ENCODE measurements around the gene SYNPO2. TPM values are rescaled to one million over a fixed set of nuclear protein-coding genes. Genes with fewer than 3 reads are reported as not detected.

Gene SYNPO2
- polyA plus RNA-seq, 1 experiment = 5.1 TPM

DNA sequence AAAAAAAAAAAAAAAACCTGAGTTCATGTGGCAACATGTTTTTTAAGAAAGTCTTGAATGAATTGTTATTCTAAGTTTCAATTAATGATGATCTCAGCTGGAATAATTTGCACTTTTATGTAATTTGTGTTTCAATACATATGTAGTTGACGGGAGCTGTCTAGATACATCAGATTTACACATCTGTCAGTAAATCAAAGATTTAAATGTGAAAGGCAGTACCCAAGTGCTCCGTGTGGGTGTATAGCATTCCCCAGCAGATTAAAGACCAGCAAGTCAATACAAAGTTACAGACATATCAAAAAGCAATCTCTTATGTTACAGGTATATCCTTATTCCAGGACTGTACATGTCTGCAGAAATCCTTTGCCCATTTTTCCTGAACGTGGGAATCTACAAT lies 35.2 kb downstream of the SYNPO2 start:
- H3K27ac ChIP-seq (ENCODE audit: low read depth, low read length) = no peak overlapping the region
- H3K4me3 ChIP-seq (ENCODE audit: low read depth, low read length) = no peak overlapping the region
- CTCF ChIA-PET = no interaction called here
- DNase-seq (ENCODE audit: low read depth, low spot score) = no peak
- TF ChIP-seq, protein P1, sequence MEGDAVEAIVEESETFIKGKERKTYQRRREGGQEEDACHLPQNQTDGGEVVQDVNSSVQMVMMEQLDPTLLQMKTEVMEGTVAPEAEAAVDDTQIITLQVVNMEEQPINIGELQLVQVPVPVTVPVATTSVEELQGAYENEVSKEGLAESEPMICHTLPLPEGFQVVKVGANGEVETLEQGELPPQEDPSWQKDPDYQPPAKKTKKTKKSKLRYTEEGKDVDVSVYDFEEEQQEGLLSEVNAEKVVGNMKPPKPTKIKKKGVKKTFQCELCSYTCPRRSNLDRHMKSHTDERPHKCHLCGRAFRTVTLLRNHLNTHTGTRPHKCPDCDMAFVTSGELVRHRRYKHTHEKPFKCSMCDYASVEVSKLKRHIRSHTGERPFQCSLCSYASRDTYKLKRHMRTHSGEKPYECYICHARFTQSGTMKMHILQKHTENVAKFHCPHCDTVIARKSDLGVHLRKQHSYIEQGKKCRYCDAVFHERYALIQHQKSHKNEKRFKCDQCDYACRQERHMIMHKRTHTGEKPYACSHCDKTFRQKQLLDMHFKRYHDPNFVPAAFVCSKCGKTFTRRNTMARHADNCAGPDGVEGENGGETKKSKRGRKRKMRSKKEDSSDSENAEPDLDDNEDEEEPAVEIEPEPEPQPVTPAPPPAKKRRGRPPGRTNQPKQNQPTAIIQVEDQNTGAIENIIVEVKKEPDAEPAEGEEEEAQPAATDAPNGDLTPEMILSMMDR (IDR thresholded peaks at IDR 0.05; ENCODE audit: low read depth, low read length) = no peak
- no peaks in the 10 kb centered on the region for H3K9me3 ChIP-seq (ENCODE audit: control insufficient read depth, insufficient read depth, low read length)
- POLR2A ChIA-PET = interaction anchor here (0.7 kb wide), 2 partner anchors 37 to 164 kb away, joined by 5 read pairs; no protein-coding TSS in a partner anchor
- no peaks in the 10 kb centered on the region for H3K27me3 ChIP-seq (ENCODE audit: control insufficient read depth, insufficient read depth, low read length)

DNA sequence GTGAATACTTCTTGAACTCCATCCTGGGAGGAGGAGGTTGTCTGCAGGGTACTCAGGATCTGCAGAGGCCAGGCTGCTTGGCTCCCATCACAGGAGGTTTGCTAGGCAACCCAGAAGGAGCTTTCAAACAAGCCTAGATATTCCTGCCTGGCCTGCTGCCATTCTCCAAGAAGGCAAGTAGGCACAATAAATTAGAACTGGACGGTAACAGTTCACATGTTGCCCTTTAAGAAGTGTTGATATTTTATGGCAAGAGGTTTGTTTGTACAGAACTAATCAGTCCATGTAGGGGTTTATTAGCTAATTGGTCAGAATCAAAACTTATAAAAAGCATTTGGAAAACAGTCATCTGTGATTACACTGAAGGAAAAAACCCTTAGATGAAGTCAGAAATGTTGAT lies 39.3 kb downstream of the SYNPO2 start:
- CTCF ChIA-PET = no interaction called here
- DNase-seq (ENCODE audit: low read depth, low spot score) = no peak
- TF ChIP-seq, protein P1 (IDR thresholded peaks at IDR 0.05; ENCODE audit: low read depth, low read length) = no peak
- POLR2A ChIA-PET = no interaction called here
- Histone ChIP-seq H3K4me3 (ENCODE audit: low read depth, low read length) (no peak overlapping the region), H3K27ac (ENCODE audit: low read depth, low read length) (no peak overlapping the region), H3K9me3 (ENCODE audit: control insufficient read depth, insufficient read depth, low read length) (no peaks in the 10 kb centered on the region), H3K27me3 (ENCODE audit: control insufficient read depth, insufficient read depth, low read length) (no peaks in the 10 kb centered on the region)

DNA sequence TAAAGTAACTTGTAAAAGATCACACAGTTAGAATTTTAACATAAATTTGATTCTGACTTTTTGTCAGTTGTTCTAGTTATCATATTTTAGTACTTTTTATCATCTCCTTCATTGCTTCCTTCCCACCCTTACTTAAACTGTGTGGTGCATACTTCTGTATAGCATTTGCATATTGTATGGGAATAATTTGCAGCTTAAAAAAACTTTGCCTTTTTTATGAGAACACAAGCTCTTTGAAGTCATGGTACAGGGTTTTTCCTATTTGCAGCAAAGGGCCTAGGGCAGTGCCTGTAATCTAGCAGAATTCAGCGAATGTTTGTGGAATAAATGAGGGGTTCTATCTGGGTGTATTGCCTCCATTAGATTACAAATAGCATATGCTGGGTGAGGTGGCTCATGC lies 41.6 kb downstream of the SYNPO2 start:
- CTCF ChIA-PET = no interaction called here
- Histone ChIP-seq H3K27ac (ENCODE audit: low read depth, low read length) (no peak overlapping the region), H3K27me3 (ENCODE audit: control insufficient read depth, insufficient read depth, low read length) (no peaks in the 10 kb centered on the region), H3K4me3 (ENCODE audit: low read depth, low read length) (no peak overlapping the region), H3K9me3 (ENCODE audit: control insufficient read depth, insufficient read depth, low read length) (no peaks in the 10 kb centered on the region)
- POLR2A ChIA-PET = no interaction called here
- DNase-seq (ENCODE audit: low read depth, low spot score) = no peak
- TF ChIP-seq, protein P1 (IDR thresholded peaks at IDR 0.05; ENCODE audit: low read depth, low read length) = no peak

DNA sequence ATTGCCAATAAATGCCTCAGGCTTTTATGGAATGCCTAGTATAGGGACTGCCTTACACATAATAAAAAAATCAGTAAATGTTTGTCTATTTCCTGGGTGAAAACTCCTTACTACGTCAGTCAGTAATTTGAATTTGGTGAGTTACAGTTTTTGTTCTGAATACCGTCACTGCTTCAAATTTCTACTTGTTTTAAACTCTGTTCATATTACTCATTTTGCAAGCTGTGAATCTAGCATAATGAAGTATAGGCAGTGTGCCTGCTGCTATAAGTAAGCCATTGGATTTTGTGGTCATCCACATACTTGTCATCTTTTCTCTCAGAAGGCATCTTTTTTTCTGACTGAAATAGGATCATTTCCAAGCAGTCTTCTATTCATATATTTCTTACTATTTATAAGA lies 43.1 kb downstream of the SYNPO2 start:
- ChIA-PET CTCF (no interaction called here), POLR2A (no interaction called here)
- TF ChIP-seq, protein P1 (IDR thresholded peaks at IDR 0.05; ENCODE audit: low read depth, low read length) = no peak

DNA sequence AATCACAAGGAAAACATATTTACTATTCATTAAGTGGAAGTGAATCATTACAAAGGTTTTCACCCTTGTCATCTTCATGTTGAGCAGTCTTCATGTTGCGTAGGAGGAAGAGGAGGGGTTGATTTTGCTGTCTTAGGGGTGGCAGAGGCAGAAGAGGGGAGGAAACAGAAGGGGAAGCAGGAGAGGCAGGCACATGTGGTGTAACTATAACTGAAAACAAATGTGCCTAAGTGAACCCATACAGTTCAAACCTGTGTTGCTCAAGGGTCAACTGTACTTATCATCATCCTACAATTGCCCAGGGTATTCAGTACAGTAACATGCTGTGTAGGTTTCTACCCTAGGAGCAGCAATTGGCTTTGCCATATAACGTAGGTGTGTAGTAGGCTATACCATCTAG lies 47.2 kb downstream of the SYNPO2 start:
- H3K4me3 ChIP-seq (ENCODE audit: low read depth, low read length) = no peak overlapping the region
- H3K9me3 ChIP-seq (ENCODE audit: control insufficient read depth, insufficient read depth, low read length) = no peaks in the 10 kb centered on the region
- CTCF ChIA-PET = no interaction called here
- POLR2A ChIA-PET = no interaction called here
- H3K27me3 ChIP-seq (ENCODE audit: control insufficient read depth, insufficient read depth, low read length) = no peaks in the 10 kb centered on the region
- H3K27ac ChIP-seq (ENCODE audit: low read depth, low read length) = no peak overlapping the region
- TF ChIP-seq, protein P1 (IDR thresholded peaks at IDR 0.05; ENCODE audit: low read depth, low read length) = no peak
- DNase-seq (ENCODE audit: low read depth, low spot score) = no peak

More for the DNA sequence above, 43.1 kb downstream of the SYNPO2 start:
- Histone ChIP-seq H3K9me3 (ENCODE audit: control insufficient read depth, insufficient read depth, low read length) (no peaks in the 10 kb centered on the region), H3K27ac (ENCODE audit: low read depth, low read length) (no peak overlapping the region), H3K4me3 (ENCODE audit: low read depth, low read length) (no peak overlapping the region), H3K27me3 (ENCODE audit: control insufficient read depth, insufficient read depth, low read length) (no peaks in the 10 kb centered on the region)
- no peak for DNase-seq (ENCODE audit: low read depth, low spot score)

Measured in AG04450 (cell line).